HG03097 (cell line): Measurements from ENCODE around the gene OLFML2B.

Experiments used
- ATAC-seq: cut with Tn5 transposase; IDR thresholded peaks from one replicate; pipeline ENCODE4 v1.9.1; 2021; ENCODE audit not compliant: unreplicated experiment, low FRiP score

Gene OLFML2B

GRCh38 chr1:162009501-162010174, 14.0 kb downstream of the OLFML2B start:
- ATAC-seq = no peak

- ATAC-seq = no peak
Observed at GRCh38 chr1:162008799-162009198, 14.9 kb downstream of the OLFML2B start.

GRCh38 chr1:162007466-162007865, 16.2 kb downstream of the OLFML2B start:
- ATAC-seq = no peak

- no peak for ATAC-seq
Observed at GRCh38 chr1:162006081-162006480, 17.6 kb downstream of the OLFML2B start.

- no peak for ATAC-seq
Observed at GRCh38 chr1:162004441-162004950, 19.2 kb downstream of the OLFML2B start.

GRCh38 chr1:162003830-162004215, 19.8 kb downstream of the OLFML2B start:
- no peak for ATAC-seq

GRCh38 chr1:162003061-162003829, 20.4 kb downstream of the OLFML2B start:
- ATAC-seq = no peak

GRCh38 chr1:162000053-162000420, 23.6 kb downstream of the OLFML2B start:
- ATAC-seq = no peak

GRCh38 chr1:161999301-162000052, 24.2 kb downstream of the OLFML2B start:
- ATAC-seq = no peak

- no peak for ATAC-seq
Observed at GRCh38 chr1:161998811-161999210, 24.9 kb downstream of the OLFML2B start.

- ATAC-seq = no peak
Observed at GRCh38 chr1:161997152-161997551, 26.5 kb downstream of the OLFML2B start.

GRCh38 chr1:161994175-161994668, 29.4 kb downstream of the OLFML2B start:
- no peak for ATAC-seq

GRCh38 chr1:161993576-161993975, 30.1 kb downstream of the OLFML2B start:
- no peak for ATAC-seq

- no peak for ATAC-seq
Observed at GRCh38 chr1:161989786-161990185, 33.9 kb downstream of the OLFML2B start.

GRCh38 chr1:161989108-161989507, 34.6 kb downstream of the OLFML2B start:
- no peak for ATAC-seq

- no peak for ATAC-seq
Observed at GRCh38 chr1:161988413-161988812, 35.3 kb downstream of the OLFML2B start.

- no peak for ATAC-seq
Observed at GRCh38 chr1:161987872-161988271, 35.8 kb downstream of the OLFML2B start.

- ATAC-seq = no peak
Observed at GRCh38 chr1:161987303-161987702, 36.4 kb downstream of the OLFML2B start.

- ATAC-seq = no peak
Observed at GRCh38 chr1:161986328-161986727, 37.3 kb downstream of the OLFML2B start.

- no peak for ATAC-seq
Observed at GRCh38 chr1:161985301-161985822, 38.3 kb downstream of the OLFML2B start.

- ATAC-seq = no peak
Observed at GRCh38 chr1:161983725-161984124, 39.9 kb downstream of the OLFML2B start.
